Measurements from ENCODE around the gene FOXL3. TPM values are rescaled to one million over a fixed set of nuclear protein-coding genes. Genes with fewer than 3 reads are reported as not detected.
A peak's percentile ranks its signal among the peaks of the same experiment; 100 is the strongest.

The FOXL3 gene
- polyA plus RNA-seq, 2 of the 4 experiments (the other 2 are of a cell fraction), result not detected

DNA sequence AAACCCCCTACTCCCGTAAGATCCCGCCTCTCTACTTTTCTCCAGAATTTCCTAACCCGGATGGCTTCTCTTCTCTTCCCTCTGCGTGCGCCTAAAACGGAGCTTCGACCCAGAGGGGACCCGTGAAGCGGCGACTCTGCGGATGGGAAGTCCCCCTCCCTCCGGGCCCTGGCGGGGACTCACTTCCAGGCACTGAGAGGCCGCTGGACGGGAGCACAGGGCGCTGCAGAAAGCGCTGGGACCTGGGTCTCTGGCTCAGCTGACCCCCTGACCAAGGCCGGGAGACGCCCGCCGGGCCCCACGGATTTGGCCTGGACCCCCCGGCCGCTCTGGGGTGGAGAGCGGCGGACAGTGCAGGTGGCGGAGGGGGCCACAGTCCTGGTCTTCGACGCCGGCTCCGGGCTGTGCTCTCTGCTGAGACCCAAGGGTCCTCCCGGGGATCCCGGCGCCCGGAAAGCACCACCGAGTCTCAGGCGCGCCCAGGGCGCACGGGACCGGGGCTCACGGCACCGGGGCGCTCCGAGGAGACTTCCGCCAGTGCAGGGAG is 688 bp upstream of the FOXL3 start:
- ATAC-seq (no peak), FAIRE-seq (no peak), DNase-seq (ENCODE audit: low read depth in 1 of 2, low spot score in 1 of 2) (no peak)
- H3K27ac ChIP-seq, result no peak overlapping the region
- 0 out of 3 replicates have a peak, but pooled peaks cover 5% of the 10 kb centered on the region for H3K4me1 ChIP-seq
- no peak overlapping the region for H3K4me3 ChIP-seq
- CTCF ChIA-PET, result interaction anchor here (1.3 kb wide), 1 partner anchor 10 kb away, joined by 4 read pairs; no protein-coding TSS in a partner anchor
- no peaks in the 10 kb centered on the region for H3K9me3 ChIP-seq
- TF ChIP-seq FOXS1 (CRISPR knock-in tag; IDR thresholded peaks at IDR 0.05), result no peak
- TF ChIP-seq, protein P1, sequence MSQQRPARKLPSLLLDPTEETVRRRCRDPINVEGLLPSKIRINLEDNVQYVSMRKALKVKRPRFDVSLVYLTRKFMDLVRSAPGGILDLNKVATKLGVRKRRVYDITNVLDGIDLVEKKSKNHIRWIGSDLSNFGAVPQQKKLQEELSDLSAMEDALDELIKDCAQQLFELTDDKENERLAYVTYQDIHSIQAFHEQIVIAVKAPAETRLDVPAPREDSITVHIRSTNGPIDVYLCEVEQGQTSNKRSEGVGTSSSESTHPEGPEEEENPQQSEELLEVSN (IDR thresholded peaks at IDR 0.05; ENCODE audit: borderline replicate concordance, low read depth), result no peak
- TF ChIP-seq, protein P2, sequence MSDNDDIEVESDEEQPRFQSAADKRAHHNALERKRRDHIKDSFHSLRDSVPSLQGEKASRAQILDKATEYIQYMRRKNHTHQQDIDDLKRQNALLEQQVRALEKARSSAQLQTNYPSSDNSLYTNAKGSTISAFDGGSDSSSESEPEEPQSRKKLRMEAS (IDR thresholded peaks at IDR 0.05), result no peak
- TF ChIP-seq ZFP36 (IDR thresholded peaks at IDR 0.05; ENCODE audit: borderline replicate concordance, partially characterized antibody), result no peak
- TF ChIP-seq, protein P3, sequence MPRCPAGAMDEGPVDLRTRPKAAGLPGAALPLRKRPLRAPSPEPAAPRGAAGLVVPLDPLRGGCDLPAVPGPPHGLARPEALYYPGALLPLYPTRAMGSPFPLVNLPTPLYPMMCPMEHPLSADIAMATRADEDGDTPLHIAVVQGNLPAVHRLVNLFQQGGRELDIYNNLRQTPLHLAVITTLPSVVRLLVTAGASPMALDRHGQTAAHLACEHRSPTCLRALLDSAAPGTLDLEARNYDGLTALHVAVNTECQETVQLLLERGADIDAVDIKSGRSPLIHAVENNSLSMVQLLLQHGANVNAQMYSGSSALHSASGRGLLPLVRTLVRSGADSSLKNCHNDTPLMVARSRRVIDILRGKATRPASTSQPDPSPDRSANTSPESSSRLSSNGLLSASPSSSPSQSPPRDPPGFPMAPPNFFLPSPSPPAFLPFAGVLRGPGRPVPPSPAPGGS (IDR thresholded peaks at IDR 0.05), result no peak
- no peak for TF ChIP-seq CEBPB (IDR thresholded peaks at IDR 0.05)
- TF ChIP-seq, protein P4, sequence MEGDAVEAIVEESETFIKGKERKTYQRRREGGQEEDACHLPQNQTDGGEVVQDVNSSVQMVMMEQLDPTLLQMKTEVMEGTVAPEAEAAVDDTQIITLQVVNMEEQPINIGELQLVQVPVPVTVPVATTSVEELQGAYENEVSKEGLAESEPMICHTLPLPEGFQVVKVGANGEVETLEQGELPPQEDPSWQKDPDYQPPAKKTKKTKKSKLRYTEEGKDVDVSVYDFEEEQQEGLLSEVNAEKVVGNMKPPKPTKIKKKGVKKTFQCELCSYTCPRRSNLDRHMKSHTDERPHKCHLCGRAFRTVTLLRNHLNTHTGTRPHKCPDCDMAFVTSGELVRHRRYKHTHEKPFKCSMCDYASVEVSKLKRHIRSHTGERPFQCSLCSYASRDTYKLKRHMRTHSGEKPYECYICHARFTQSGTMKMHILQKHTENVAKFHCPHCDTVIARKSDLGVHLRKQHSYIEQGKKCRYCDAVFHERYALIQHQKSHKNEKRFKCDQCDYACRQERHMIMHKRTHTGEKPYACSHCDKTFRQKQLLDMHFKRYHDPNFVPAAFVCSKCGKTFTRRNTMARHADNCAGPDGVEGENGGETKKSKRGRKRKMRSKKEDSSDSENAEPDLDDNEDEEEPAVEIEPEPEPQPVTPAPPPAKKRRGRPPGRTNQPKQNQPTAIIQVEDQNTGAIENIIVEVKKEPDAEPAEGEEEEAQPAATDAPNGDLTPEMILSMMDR (IDR thresholded peaks at IDR 0.05), result no peak
- TF ChIP-seq RCOR1 (IDR thresholded peaks at IDR 0.05; ENCODE audit: low read depth, low read length), result no peak
- no peak for TF ChIP-seq EHF (CRISPR knock-in tag; IDR thresholded peaks at IDR 0.05)
- TF ChIP-seq HEYL (CRISPR knock-in tag; IDR thresholded peaks at IDR 0.05), result no peak
- TF ChIP-seq FOSL2 (IDR thresholded peaks at IDR 0.05), result no peak
- TF ChIP-seq FOSL2 (CRISPR knock-in tag; IDR thresholded peaks at IDR 0.05), result no peak
- no peak for TF ChIP-seq RAD21 (conservative IDR thresholded peaks at IDR 0.05 in 1 of 2, IDR thresholded peaks at IDR 0.05 in 1 of 2)
- TF ChIP-seq ZSCAN20 (CRISPR knock-in tag; IDR thresholded peaks at IDR 0.05), result no peak
- no peak for TF ChIP-seq POLR2A (IDR thresholded peaks at IDR 0.05; ENCODE audit: low read length)
- TF ChIP-seq SMC3 (IDR thresholded peaks at IDR 0.05), result no peak
- TF ChIP-seq, protein P5, sequence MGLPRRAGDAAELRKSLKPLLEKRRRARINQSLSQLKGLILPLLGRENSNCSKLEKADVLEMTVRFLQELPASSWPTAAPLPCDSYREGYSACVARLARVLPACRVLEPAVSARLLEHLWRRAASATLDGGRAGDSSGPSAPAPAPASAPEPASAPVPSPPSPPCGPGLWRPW (IDR thresholded peaks at IDR 0.05), result no peak
- H3K4me2 ChIP-seq, result no peak overlapping the region
- POLR2A ChIA-PET, result no interaction called here
- 86% methylated on average over 21 of the region's 46 CpGs for WGBS (ENCODE audit: missing lambda C conversion rate)

DNA sequence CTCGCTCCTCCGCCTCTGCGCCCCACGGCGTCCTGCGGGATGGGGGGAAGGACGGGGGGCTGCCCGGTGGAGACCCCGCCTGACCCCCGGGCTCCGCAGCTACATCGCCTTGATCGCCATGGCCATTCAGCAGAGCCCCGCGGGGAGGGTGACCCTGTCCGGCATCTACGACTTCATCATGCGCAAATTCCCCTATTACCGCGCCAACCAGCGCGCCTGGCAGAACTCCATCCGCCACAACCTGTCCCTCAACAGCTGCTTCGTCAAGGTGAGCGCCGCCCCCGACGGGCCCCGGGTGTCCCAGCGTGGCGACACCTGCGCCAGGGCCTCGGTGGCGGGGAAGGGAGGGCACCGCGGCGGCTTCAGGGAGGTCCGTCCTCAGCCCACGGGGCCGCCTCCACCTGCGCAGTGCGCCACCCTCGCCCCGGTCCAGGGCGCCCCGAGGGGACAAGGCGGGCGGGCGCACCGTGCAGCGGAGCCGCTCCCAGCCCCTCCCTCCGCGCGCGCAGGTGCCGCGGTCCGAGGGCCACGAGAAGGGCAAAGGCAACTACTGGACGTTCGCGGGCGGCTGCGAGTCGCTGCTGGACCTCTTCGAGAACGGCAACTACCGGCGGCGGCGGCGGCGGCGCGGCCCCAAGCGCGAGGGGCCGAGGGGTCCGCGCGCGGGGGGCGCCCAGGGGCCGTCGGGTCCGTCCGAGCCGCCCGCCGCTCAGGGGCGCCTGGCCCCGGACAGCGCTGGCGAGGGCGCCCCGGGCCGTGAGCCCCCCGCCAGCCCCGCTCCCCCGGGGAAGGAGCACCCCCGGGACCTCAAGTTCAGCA is 793 bp downstream of the FOXL3 start:
- FAIRE-seq (no peak), DNase-seq (ENCODE audit: low read depth in 1 of 2, low spot score in 1 of 2) (no peak), ATAC-seq (no peak)
- H3K9me3 ChIP-seq, result no peaks in the 10 kb centered on the region
- TF ChIP-seq, protein P6, sequence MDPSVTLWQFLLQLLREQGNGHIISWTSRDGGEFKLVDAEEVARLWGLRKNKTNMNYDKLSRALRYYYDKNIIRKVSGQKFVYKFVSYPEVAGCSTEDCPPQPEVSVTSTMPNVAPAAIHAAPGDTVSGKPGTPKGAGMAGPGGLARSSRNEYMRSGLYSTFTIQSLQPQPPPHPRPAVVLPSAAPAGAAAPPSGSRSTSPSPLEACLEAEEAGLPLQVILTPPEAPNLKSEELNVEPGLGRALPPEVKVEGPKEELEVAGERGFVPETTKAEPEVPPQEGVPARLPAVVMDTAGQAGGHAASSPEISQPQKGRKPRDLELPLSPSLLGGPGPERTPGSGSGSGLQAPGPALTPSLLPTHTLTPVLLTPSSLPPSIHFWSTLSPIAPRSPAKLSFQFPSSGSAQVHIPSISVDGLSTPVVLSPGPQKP (IDR thresholded peaks at IDR 0.05; ENCODE audit: low read depth, low read length), result no peak
- TF ChIP-seq POLR2AphosphoS2 (conservative IDR thresholded peaks at IDR 0.05; ENCODE audit: low read length) (no peak), CBX2 (IDR thresholded peaks at IDR 0.05; ENCODE audit: borderline replicate concordance, low read depth) (no peak), SREBF2 (IDR thresholded peaks at IDR 0.05) (no peak), HOXB5 (CRISPR knock-in tag; IDR thresholded peaks at IDR 0.05) (no peak), RFX5 (IDR thresholded peaks at IDR 0.05) (no peak), BHLHE40 (IDR thresholded peaks at IDR 0.05; ENCODE audit: low read depth, low read length) (no peak), EP300 (IDR thresholded peaks at IDR 0.05) (no peak), ZFP36 (IDR thresholded peaks at IDR 0.05; ENCODE audit: borderline replicate concordance, partially characterized antibody) (no peak), PHF8 (IDR thresholded peaks at IDR 0.05; ENCODE audit: borderline replicate concordance, low read depth) (no peak), FOXS1 (CRISPR knock-in tag; IDR thresholded peaks at IDR 0.05) (no peak), NR3C1 (IDR thresholded peaks at IDR 0.05) (no peak), TP53 (CRISPR knock-in tag; IDR thresholded peaks at IDR 0.05) (no peak)
- TF ChIP-seq, protein P1 (IDR thresholded peaks at IDR 0.05; ENCODE audit: borderline replicate concordance, low read depth), result no peak
- CTCF ChIA-PET, result interaction anchor here (1.0 to 1.3 kb wide), 2 partner anchors 11 to 14 kb away, joined by 3 to 4 read pairs; no protein-coding TSS in a partner anchor
- no peak overlapping the region for H3K27ac ChIP-seq
- WGBS (ENCODE audit: missing lambda C conversion rate), result 35% methylated on average over 9 of the region's 102 CpGs
- peak overlapping the region; percentile 48 for H3K4me2 ChIP-seq
- H3K4me1 ChIP-seq, result 0 out of 3 replicates have a peak, but pooled peaks cover 5% of the 10 kb centered on the region
- POLR2A ChIA-PET, result no interaction called here
- no peak overlapping the region for H3K4me3 ChIP-seq

Measured in A549 (cell line).